Daoy (cell line): ENCODE data around the gene LITAF. TPM values are rescaled to one million over a fixed set of nuclear protein-coding genes. Genes with fewer than 3 reads are reported as not detected.

ENCODE experiments used
- DNase-seq: peaks from one replicate; pipeline ENCODE4 v3.0.0-alpha.2; 2015; ENCODE audit warnings: low read depth
- total RNA-seq: library from RNA; depleted of rRNA; stranded (reverse); fragments of >200 nt; shearing (Covaris generic); gene quantifications from 2 replicates; pipeline ENCODE4 v1.2.3, GENCODE V29; 2014

The LITAF gene
- total RNA-seq, 1 experiment from 2014 or later = 22.9 TPM

GRCh38 chr16:11551842-11552241 lies 34.9 kb downstream of the LITAF start:
- no peak for DNase-seq

GRCh38 chr16:11550791-11551498 lies 35.8 kb downstream of the LITAF start:
- DNase-seq = no peak

DNA sequence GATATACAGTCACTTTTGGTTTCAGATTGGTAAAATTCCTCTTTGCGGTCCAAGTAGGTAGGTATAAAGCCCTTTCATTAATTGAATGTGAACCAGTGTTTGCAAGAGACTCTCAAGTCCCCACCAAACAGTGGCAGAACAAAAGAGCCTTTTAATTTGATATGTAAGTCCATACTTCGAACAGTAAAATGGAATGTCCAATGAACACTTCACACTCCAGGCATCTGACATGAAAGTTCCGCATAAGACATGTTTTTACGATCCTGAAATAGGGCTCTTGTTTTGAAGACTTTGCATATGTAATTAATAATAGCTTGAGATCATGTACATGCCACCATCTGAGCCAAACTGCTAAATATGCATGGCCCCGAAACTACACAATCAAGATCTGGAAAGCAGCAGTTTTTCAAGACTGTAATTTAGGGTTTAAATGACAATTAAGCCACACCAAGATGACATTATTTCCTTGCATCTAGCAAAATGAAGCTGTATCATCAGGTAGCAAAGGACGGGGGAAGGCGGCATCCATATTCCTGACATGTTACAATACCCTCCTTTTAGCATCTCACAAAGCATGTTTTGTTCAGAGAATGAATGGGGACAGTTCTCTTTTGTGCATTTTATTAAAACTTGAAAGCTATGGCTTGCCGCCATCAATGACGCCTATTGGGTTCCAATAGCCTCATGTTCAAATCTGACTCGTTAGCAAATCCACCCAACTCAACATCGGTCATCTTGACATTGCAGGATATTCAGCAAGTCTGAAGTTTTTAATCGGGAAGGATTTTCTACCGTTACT lies 39.4 kb downstream of the LITAF start:
- DNase-seq = no peak

DNA sequence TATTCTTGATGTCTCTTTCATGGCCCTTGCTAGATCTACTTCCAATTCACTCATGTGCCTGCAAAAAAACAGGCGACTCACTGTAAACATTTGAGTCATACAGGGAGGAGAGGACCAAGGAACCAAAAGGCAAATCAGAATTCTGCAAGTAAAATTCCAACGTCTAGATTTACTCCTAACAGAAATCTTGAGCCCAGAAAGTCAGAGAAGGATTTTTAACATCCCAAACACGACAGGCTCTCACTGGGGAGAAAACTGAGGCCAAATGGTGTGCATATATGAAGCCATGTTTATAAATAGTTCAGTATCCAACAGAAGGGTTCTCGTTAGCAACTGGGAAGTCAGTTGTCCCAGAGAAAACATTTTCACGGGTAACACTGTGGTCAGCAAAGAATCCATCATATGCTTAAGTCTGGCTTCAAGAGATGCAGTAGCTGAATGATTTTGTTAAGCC lies 40.1 kb downstream of the LITAF start:
- no peak for DNase-seq

DNA sequence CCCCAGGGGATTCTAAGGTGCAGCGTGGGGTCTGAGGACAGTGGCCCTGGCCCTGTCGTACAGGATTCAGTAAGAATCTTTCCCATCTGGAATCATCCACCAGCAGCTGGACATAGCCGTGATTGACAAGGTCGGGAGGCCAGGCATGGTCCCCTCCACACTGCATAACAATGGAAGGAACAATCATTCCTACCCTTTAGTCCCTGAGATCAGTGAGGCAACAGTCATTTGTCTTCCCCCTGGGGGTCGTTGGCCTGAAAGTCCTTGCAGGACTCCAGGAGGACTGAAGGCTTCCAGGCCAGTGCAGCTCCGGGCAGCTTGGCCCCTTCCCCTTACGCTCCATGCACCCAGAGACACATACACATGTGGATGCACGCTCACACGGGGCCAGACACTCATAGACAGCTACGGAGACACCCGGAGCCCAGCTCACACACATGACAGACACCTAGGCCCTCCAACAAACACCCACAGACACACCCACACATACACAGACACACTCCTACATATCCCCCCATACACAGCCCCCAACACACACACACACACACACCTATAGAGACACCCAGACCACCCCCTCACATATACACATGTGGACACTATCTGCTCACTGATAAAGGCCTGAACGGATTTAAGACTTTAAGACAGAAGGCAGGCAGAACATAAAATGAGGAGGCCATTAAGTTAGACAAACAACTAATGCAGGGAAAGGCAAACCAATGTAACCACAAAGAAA lies 42.9 kb downstream of the LITAF start:
- no peak for DNase-seq

- no peak for DNase-seq
Observed at GRCh38 chr16:11542069-11542744, 44.5 kb downstream of the LITAF start.

- no peak for DNase-seq
Observed at GRCh38 chr16:11539641-11540050, 47.1 kb downstream of the LITAF start.

- DNase-seq = no peak
Observed at GRCh38 chr16:11538880-11539279, 47.8 kb downstream of the LITAF start.

- no peak for DNase-seq
Observed at GRCh38 chr16:11536104-11536866, 50.4 kb downstream of the LITAF start.

DNA sequence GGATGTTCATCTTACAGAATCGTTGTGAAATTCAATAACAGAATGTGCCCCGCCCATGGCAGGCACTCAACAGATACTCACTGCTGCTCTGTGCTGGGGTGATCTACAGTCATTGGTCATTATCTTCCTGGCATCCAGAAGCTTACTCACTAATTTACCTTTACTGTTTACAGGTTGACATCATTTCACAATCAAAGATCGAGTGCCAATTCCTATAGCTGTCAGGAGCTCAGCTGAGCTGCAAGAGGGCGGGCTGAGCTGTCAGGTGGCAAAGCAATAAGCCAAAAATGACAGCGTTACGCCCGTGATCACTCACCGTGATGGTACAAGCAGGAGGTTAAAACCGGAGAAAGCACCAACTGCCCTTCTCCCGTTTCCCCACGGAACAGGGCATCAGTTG lies 51.2 kb downstream of the LITAF start:
- no peak for DNase-seq

GRCh38 chr16:11534262-11534661 lies 52.5 kb downstream of the LITAF start:
- DNase-seq = no peak

GRCh38 chr16:11533588-11533987 lies 53.1 kb downstream of the LITAF start:
- DNase-seq = no peak

DNA sequence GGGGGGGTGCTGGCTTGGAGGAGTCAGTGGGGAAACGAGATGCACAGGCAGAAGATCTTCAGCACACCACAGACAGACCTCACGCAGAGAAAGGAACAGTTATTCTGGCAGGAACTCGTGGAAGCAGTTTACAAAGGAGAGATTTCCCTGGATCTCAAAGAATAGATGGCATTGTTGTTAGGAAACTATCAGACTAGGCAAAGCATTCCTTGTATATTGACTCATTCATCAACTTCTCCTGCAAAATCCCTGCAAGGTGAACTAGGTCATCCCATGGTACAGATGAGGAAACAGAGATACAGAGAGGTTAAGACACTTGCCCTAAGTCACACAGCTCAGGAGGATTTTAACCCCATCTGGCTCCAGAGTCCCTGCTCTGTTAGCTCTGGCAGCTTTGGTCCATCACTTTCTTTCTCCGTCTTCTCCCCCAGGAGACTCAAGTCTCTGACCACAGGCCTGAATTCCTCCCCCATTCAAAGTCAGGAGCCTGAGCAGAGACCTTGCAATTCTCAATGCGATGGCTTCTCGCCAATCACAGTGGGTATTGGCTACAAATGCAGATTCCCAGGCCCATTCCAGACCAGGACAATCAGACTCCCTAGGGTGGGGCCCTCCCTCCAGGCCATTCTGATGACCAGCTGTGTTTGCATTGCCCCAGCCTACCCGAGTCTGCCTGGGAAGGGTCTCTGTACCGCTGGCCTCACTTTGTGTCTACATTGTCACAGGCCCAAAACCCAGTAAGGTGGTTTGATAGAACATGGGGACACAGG lies 56.4 kb downstream of the LITAF start:
- DNase-seq = no peak

DNA sequence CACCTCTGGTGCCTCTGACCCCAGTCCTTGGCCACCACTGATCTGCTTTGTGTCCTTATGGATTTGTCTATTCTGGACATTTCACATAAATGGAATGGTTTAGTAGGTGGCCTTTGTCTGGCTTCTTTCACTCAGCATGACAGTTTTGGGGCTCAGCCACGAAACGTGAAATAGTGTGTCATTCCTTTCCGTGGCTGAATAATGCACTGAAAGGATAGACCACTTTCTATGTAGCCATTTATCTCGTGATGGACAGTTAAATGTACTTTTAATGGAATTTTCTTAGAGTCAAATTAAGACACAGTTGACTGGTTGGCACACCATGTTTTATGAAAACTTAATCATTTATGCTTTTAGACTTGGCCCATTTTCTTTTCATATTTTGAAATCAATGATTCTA lies 57.4 kb downstream of the LITAF start:
- no peak for DNase-seq

- no peak for DNase-seq
Observed at GRCh38 chr16:11528053-11528452, 58.7 kb downstream of the LITAF start.

- no peak for DNase-seq
Observed at GRCh38 chr16:11526655-11527350, 59.9 kb downstream of the LITAF start.

- DNase-seq = no peak
Observed at GRCh38 chr16:11524098-11524760, 62.5 kb downstream of the LITAF start.

DNA sequence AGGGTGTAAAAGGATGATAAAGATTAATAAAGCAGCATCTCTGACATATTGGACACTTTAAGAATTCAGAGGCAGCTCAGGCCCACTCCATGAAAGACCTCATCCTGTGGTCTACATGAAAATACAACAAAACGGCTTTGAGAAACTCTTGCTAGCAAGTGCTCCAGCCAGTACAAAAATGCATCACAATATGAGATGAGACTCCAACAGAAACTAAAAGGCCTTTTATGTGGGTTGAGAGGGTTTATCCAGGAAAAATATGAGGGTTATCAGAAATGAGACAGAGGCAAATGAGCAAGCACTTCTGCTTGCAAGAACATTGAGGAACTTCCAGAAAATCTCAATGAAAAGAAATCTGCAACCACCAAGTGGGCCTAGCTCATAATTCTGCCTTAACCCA lies 65.7 kb downstream of the LITAF start:
- no peak for DNase-seq

DNA sequence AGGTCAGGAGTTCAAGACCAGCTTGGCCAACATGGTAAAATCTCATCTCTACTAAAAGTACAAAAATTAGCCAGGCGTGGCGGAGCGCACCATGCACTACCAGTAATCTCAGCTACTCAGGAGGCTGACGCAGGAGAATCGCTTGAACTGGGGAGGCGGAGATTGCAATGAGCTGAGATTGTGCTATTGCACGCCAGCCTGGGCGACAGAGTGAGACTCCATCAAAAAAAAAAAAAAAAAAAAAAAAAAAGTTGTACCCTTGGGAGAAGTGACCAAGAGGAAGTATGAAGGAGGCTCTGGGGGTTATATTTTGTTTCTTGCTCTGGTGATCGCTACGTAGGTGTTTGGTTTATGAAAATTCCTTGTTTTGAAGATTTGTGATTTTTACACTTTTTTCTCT lies 66.3 kb downstream of the LITAF start:
- DNase-seq = no peak
